22Rv1 (cell line): ENCODE data around the gene TCERG1L.

Experiments
- H3K27ac ChIP-seq: fragments of 450-650 bp; 2 replicates; pipeline ENCODE4 v1.5.1; 2017
- CTCF ChIP-seq: fragments of 450-650 bp; IDR thresholded peaks from 2 replicates; pipeline ENCODE4 v1.5.1; 2017; ENCODE audit warnings: mild to moderate bottlenecking
- ZFX ChIP-seq: fragments of 450-650 bp; IDR thresholded peaks from 2 replicates; pipeline ENCODE4 v1.6.1; 2017; ENCODE audit warnings: antibody characterized with exemption, borderline replicate concordance

TCERG1L gene

GRCh38 chr10:131187926-131188325, 123.6 kb downstream of the TCERG1L start:
- no peak overlapping the region for H3K27ac ChIP-seq
- TF ChIP-seq CTCF (no peak), ZFX (no peak)

GRCh38 chr10:131187274-131187673, 124.2 kb downstream of the TCERG1L start:
- H3K27ac ChIP-seq = no peak overlapping the region
- TF ChIP-seq ZFX (no peak), CTCF (no peak)

- no peak overlapping the region for H3K27ac ChIP-seq
- TF ChIP-seq CTCF (no peak), ZFX (no peak)
These were observed 124.8 kb downstream of the TCERG1L start for GRCh38 chr10:131186547-131187253.

- TF ChIP-seq ZFX = no peak
- no peak for TF ChIP-seq CTCF
- no peak overlapping the region for H3K27ac ChIP-seq
These were observed 127.0 kb downstream of the TCERG1L start for GRCh38 chr10:131184503-131184902.

- TF ChIP-seq CTCF (no peak), ZFX (no peak)
- no peak overlapping the region for H3K27ac ChIP-seq
These were observed 127.9 kb downstream of the TCERG1L start for GRCh38 chr10:131183546-131184045.

GRCh38 chr10:131181456-131181855, 130.1 kb downstream of the TCERG1L start:
- TF ChIP-seq CTCF (no peak), ZFX (no peak)
- H3K27ac ChIP-seq = no peak overlapping the region

- TF ChIP-seq ZFX = no peak
- no peak for TF ChIP-seq CTCF
- H3K27ac ChIP-seq = no peak overlapping the region
These were observed 130.6 kb downstream of the TCERG1L start for GRCh38 chr10:131180740-131181415.
